SJSA1 (cell line): ENCODE results near the gene ANKRD6. TPM values are rescaled to one million over a fixed set of nuclear protein-coding genes. Genes with fewer than 3 reads are reported as not detected.

Experiments used
- DNase-seq, 2 experiments: peaks; one replicate each; pipeline ENCODE4 v3.0.0-alpha.2; 2015 to 2020; ENCODE audit warnings: low spot score in 2 of 2, low read depth in 1 of 2
- H3K27ac ChIP-seq: fragments of 250-450 bp; sonication (Bioruptor Pico); 2 replicates; pipeline ENCODE4 v1.5.1; 2020; ENCODE audit warnings: mild to moderate bottlenecking, moderate library complexity
- H3K27me3 ChIP-seq: fragments of 250-450 bp; sonication (Bioruptor Pico); replicated peaks from 2 replicates; pipeline ENCODE4 v1.5.1; 2020; ENCODE audit warnings: mild to moderate bottlenecking, moderate library complexity
- H3K36me3 ChIP-seq: fragments of 250-450 bp; sonication (Bioruptor Pico); 2 replicates; pipeline ENCODE4 v1.5.1; 2020; ENCODE audit warnings: mild to moderate bottlenecking
- H3K4me1 ChIP-seq: fragments of 250-450 bp; sonication (Bioruptor Pico); replicated peaks from 2 replicates; pipeline ENCODE4 v1.6.1; 2021; ENCODE audit warnings: mild to moderate bottlenecking
- H3K4me3 ChIP-seq: fragments of 250-450 bp; sonication (Bioruptor Pico); 2 replicates; pipeline ENCODE4 v1.5.1; 2020; ENCODE audit warnings: mild to moderate bottlenecking
- H3K9me3 ChIP-seq: fragments of 250-450 bp; sonication (Bioruptor Pico); replicated peaks from 2 replicates; pipeline ENCODE4 v1.5.1; 2020; ENCODE audit warnings: mild to moderate bottlenecking
- total RNA-seq: library from RNA; depleted of rRNA; stranded (reverse); fragments of >200 nt; shearing (Covaris generic); gene quantifications from 2 replicates; pipeline ENCODE4 v1.2.3, GENCODE V29; 2014

Gene ANKRD6
- total RNA-seq, 1 experiment from 2014 or later, result 1.1 TPM

- H3K36me3 ChIP-seq, result peaks cover 38% of the 10 kb centered on the region
- DNase-seq, result no peak
- H3K4me3 ChIP-seq, result no peak overlapping the region
- H3K9me3 ChIP-seq, result no peaks in the 10 kb centered on the region
- H3K27me3 ChIP-seq, result no peaks in the 10 kb centered on the region
- H3K27ac ChIP-seq, result no peak overlapping the region
- H3K4me1 ChIP-seq, result no peaks in the 10 kb centered on the region
These were observed 235.1 kb downstream of the ANKRD6 start for GRCh38 chr6:89667872-89668556.

GRCh38 chr6:89669002-89669401 is 236.1 kb downstream of the ANKRD6 start:
- H3K4me1 ChIP-seq, result no peaks in the 10 kb centered on the region
- no peak overlapping the region for H3K4me3 ChIP-seq
- H3K9me3 ChIP-seq, result no peaks in the 10 kb centered on the region
- no peaks in the 10 kb centered on the region for H3K27me3 ChIP-seq
- H3K27ac ChIP-seq, result no peak overlapping the region
- peaks cover 37% of the 10 kb centered on the region for H3K36me3 ChIP-seq
- no peak for DNase-seq

GRCh38 chr6:89670935-89671565 is 238.1 kb downstream of the ANKRD6 start:
- peaks cover 50% of the 10 kb centered on the region for H3K36me3 ChIP-seq
- no peak for DNase-seq
- no peaks in the 10 kb centered on the region for H3K27me3 ChIP-seq
- no peaks in the 10 kb centered on the region for H3K9me3 ChIP-seq
- H3K4me1 ChIP-seq, result no peaks in the 10 kb centered on the region
- H3K27ac ChIP-seq, result no peak overlapping the region
- H3K4me3 ChIP-seq, result no peak overlapping the region

DNA sequence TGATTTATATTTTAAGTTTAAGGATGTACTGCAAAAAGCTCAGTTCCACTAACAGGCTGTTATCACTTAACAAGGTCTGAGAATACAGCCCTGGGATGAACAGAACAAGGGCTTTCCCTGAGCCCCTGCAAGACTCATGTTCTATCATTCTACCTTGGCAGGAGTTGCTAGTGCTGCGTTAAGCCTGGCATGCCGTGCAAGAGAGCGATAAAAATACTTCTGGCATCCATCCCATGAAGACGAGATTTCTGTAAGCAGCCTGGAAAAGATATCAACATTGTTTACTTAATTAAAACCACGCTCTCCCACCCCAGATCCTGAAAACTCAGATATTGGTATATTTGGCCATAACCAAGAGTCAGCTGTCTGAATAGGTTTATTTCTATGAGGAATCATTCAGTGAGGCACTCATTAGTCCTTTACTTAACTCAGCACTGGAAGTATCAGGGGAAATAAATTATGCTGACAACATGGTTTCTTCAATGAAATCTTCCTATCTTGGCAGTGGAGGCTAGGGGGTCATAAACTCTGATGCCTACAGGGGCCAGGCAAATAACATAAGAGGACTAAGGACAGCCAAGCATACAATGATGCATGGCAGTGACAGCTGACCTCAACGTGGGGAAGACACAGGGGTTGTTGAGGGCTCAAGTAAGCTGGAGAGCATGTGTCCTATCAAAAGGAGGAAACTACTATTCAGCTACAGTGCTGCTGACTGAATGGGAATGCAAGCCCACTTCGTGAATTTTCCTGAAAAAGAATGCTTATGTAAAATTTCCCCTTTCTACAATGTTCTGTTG is 243.2 kb downstream of the ANKRD6 start:
- Histone ChIP-seq H3K27ac (no peak overlapping the region), H3K36me3 (peaks cover 79% of the 10 kb centered on the region), H3K27me3 (no peaks in the 10 kb centered on the region), H3K9me3 (no peaks in the 10 kb centered on the region), H3K4me1 (no peaks in the 10 kb centered on the region), H3K4me3 (no peak overlapping the region)
- no peak for DNase-seq

DNA sequence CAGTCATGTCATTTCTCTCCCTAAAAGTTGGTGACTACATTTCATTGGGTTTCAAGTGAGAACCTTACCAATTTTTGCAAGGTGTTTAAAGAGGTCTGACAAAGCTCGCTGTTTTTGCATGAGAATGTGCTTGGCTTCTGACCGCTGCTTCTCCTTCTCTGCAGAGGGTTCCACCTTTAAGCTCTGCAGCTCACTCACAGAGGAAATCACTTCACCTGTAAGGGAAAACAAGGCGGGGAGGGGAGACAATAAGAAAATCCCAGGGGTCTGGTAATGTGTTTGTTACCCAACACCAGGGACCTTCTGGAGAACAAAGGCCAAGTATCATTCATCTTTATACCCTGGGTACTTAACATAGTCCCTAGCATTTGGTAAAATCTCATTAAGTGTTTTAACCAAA is 245.6 kb downstream of the ANKRD6 start:
- Histone ChIP-seq H3K4me3 (no peak overlapping the region), H3K4me1 (no peaks in the 10 kb centered on the region), H3K36me3 (peaks cover 74% of the 10 kb centered on the region), H3K27ac (no peak overlapping the region), H3K27me3 (no peaks in the 10 kb centered on the region), H3K9me3 (no peaks in the 10 kb centered on the region)
- DNase-seq, result no peak

DNA sequence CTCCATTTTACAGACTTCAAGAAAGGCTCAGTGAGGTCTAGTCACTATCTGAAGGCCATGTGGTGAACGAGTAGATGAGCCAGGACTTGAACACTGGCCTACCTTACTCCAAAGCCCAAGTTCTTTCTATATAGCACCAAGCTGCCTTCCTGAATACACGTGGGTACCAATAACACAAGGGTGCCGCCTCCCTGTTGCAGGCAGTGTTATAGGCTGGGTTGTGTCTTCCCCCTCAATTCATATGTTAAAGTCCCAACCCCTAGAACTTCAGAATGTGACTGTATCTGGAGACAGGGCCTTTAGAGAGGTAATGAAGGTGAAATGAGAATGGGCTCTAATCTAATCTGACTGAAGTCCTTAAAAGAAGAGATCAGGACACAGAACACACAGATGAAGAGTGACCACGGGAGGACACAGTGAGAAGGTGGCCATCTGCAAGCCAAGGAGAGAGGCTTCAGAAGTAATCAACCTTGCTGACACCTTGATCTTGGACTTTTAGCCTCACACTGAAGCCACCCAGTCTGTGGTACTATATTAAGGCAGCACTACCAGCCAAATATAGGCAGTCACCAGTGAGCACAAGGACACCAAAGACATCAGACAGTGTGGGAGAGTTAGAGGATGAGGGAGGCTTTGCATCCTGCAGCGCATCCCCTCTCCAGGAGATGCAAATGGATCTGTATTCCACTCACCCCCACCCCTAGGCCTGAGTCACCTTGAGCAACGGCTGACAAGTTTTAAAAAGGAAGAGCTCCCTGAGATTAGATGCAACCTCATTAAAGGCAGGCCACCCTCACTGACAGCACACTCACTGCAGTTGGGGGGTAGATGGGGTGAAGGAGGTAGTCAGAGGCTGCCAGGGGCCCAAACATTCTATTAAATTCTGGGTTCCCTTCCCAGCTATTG is 246.5 kb downstream of the ANKRD6 start:
- DNase-seq, result no peak
- Histone ChIP-seq H3K4me1 (no peaks in the 10 kb centered on the region), H3K9me3 (no peaks in the 10 kb centered on the region), H3K27ac (no peak overlapping the region), H3K36me3 (peaks cover 73% of the 10 kb centered on the region), H3K4me3 (no peak overlapping the region), H3K27me3 (no peaks in the 10 kb centered on the region)

- DNase-seq, result no peak
- Histone ChIP-seq H3K27ac (no peak overlapping the region), H3K36me3 (peaks cover 72% of the 10 kb centered on the region)
These were observed 247.2 kb downstream of the ANKRD6 start for GRCh38 chr6:89680150-89680549.

DNA sequence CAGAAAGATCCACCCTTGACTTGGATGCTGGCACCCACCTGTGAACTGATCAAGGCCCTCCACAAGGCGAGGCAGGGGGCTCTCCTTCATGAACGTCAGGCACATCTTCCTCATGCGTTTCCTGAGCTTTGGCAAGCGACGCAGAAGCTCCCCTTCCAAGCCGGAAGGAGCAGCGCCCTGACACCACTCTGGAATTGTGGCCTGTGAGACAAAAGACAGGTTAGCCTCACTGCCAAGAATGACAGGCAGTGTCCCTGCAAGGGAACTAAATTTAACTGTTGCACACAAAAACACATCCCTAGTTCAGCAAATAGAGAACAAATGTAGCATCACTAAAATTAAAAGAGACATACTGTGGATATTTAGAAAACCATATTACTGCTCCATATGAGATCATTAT is 247.6 kb downstream of the ANKRD6 start:
- Histone ChIP-seq H3K36me3 (peaks cover 72% of the 10 kb centered on the region), H3K9me3 (no peaks in the 10 kb centered on the region), H3K4me3 (no peak overlapping the region), H3K27me3 (no peaks in the 10 kb centered on the region), H3K4me1 (no peaks in the 10 kb centered on the region), H3K27ac (no peak overlapping the region)
- DNase-seq, result no peak

More at GRCh38 chr6:89680150-89680549, 247.2 kb downstream of the ANKRD6 start:
- no peak overlapping the region for H3K4me3 ChIP-seq
- no peaks in the 10 kb centered on the region for H3K9me3 ChIP-seq
- no peaks in the 10 kb centered on the region for H3K27me3 ChIP-seq
- H3K4me1 ChIP-seq, result no peaks in the 10 kb centered on the region

- Histone ChIP-seq H3K4me3 (no peak overlapping the region), H3K4me1 (no peaks in the 10 kb centered on the region), H3K27ac (no peak overlapping the region), H3K9me3 (no peaks in the 10 kb centered on the region), H3K36me3 (peaks cover 72% of the 10 kb centered on the region), H3K27me3 (no peaks in the 10 kb centered on the region)
- DNase-seq, result no peak
These were observed 249.1 kb downstream of the ANKRD6 start for GRCh38 chr6:89681983-89682564.

- Histone ChIP-seq H3K36me3 (peaks cover 75% of the 10 kb centered on the region), H3K4me3 (no peak overlapping the region), H3K4me1 (no peaks in the 10 kb centered on the region), H3K9me3 (no peaks in the 10 kb centered on the region), H3K27me3 (no peaks in the 10 kb centered on the region), H3K27ac (no peak overlapping the region)
- no peak for DNase-seq
These were observed 250.0 kb downstream of the ANKRD6 start for GRCh38 chr6:89682991-89683390.
